Mucosa of rectum (tissue), 2 donors: ENCODE measurements around the gene OSER1.
A peak's percentile ranks its signal among the peaks of the same experiment; 100 is the strongest.

Source experiments
- H3K27ac ChIP-seq, 2 donors: one replicate each; pipeline ENCODE4 v1.7.0; 2013; ENCODE audit warnings: inconsistent platforms in 2 of 2, low read depth in 2 of 2, low read length in 2 of 2
- H3K27me3 ChIP-seq, 2 donors: one replicate each; pipeline ENCODE4 v1.7.0; 2013; ENCODE audit warnings: low read length in 2 of 2; ENCODE audit not compliant: control insufficient read depth in 2 of 2, insufficient read depth in 2 of 2
- H3K36me3 ChIP-seq, 2 donors: one replicate each; pipeline ENCODE4 v1.7.0; 2013; ENCODE audit warnings: low read length in 2 of 2; ENCODE audit not compliant: control insufficient read depth in 2 of 2, insufficient read depth in 2 of 2
- H3K4me1 ChIP-seq, 2 donors: one replicate each; pipeline ENCODE4 v1.7.0; 2013; ENCODE audit warnings: low read length in 2 of 2, mild to moderate bottlenecking in 1 of 2; ENCODE audit not compliant: control insufficient read depth in 2 of 2, insufficient read depth in 2 of 2
- H3K4me3 ChIP-seq, 2 donors: one replicate each; pipeline ENCODE4 v1.7.0; 2013; ENCODE audit warnings: low read length in 2 of 2
- H3K9ac ChIP-seq, 2 donors: one replicate each; pipeline ENCODE4 v1.7.0; 2013; ENCODE audit warnings: low read length in 2 of 2, low read depth in 1 of 2, mild to moderate bottlenecking in 1 of 2
- H3K9me3 ChIP-seq, 2 donors: one replicate each; pipeline ENCODE4 v1.7.0; 2013; ENCODE audit warnings: low read length in 2 of 2; ENCODE audit not compliant: control insufficient read depth in 2 of 2
- donor health status: healthy.
- donor health status: Normal muscosa, but diverticular disease.

Gene OSER1

GRCh38 chr20:44167736-44168135 is 42.8 kb downstream of the OSER1 start:
- no peak overlapping the region for H3K27ac ChIP-seq
- no peaks in the 10 kb centered on the region for H3K9me3 ChIP-seq
- peaks cover 0 to 3% of the 10 kb centered on the region in 2 donors for H3K27me3 ChIP-seq
- H3K36me3 ChIP-seq: no peaks in the 10 kb centered on the region
- no peak overlapping the region for H3K4me3 ChIP-seq
- H3K4me1 ChIP-seq: no peaks in the 10 kb centered on the region
- no peak overlapping the region for H3K9ac ChIP-seq

- no peak overlapping the region for H3K9ac ChIP-seq
- no peak overlapping the region for H3K27ac ChIP-seq
- H3K4me3 ChIP-seq: no peak overlapping the region
- H3K4me1 ChIP-seq: no peaks in the 10 kb centered on the region
- no peaks in the 10 kb centered on the region for H3K9me3 ChIP-seq
- no peaks in the 10 kb centered on the region for H3K36me3 ChIP-seq
- H3K27me3 ChIP-seq: peaks cover 0 to 3% of the 10 kb centered on the region in 2 donors
These were observed 44.1 kb downstream of the OSER1 start for GRCh38 chr20:44166477-44166876.

GRCh38 chr20:44166008-44166407 is 44.6 kb downstream of the OSER1 start:
- Histone ChIP-seq H3K36me3 (no peaks in the 10 kb centered on the region), H3K9ac (no peak overlapping the region), H3K27me3 (peaks cover 0 to 3% of the 10 kb centered on the region in 2 donors), H3K27ac (no peak overlapping the region), H3K4me3 (no peak overlapping the region), H3K9me3 (no peaks in the 10 kb centered on the region), H3K4me1 (no peaks in the 10 kb centered on the region)

GRCh38 chr20:44160133-44160532 is 50.4 kb downstream of the OSER1 start:
- Histone ChIP-seq H3K4me1 (no peaks in the 10 kb centered on the region), H3K27ac (no peak overlapping the region), H3K36me3 (no peaks in the 10 kb centered on the region)

GRCh38 chr20:44159711-44160110 is 50.9 kb downstream of the OSER1 start:
- no peaks in the 10 kb centered on the region for H3K36me3 ChIP-seq
- H3K9ac ChIP-seq: no peak overlapping the region
- no peak overlapping the region for H3K27ac ChIP-seq
- H3K27me3 ChIP-seq: no peaks in the 10 kb centered on the region
- H3K4me1 ChIP-seq: no peaks in the 10 kb centered on the region
- H3K9me3 ChIP-seq: no peaks in the 10 kb centered on the region
- H3K4me3 ChIP-seq: no peak overlapping the region

More at GRCh38 chr20:44160133-44160532, 50.4 kb downstream of the OSER1 start:
- no peak overlapping the region for H3K4me3 ChIP-seq
- no peaks in the 10 kb centered on the region for H3K27me3 ChIP-seq
- H3K9ac ChIP-seq: no peak overlapping the region
- H3K9me3 ChIP-seq: no peaks in the 10 kb centered on the region

- Histone ChIP-seq H3K27ac (no peak overlapping the region), H3K9ac (no peak overlapping the region), H3K9me3 (no peaks in the 10 kb centered on the region), H3K4me3 (no peak overlapping the region), H3K27me3 (no peaks in the 10 kb centered on the region), H3K4me1 (no peaks in the 10 kb centered on the region), H3K36me3 (no peaks in the 10 kb centered on the region)
These were observed 51.4 kb downstream of the OSER1 start for GRCh38 chr20:44159125-44159524.

GRCh38 chr20:44157061-44157460 is 53.5 kb downstream of the OSER1 start:
- H3K4me1 ChIP-seq: no peaks in the 10 kb centered on the region
- no peaks in the 10 kb centered on the region for H3K36me3 ChIP-seq
- H3K27ac ChIP-seq: no peak overlapping the region
- no peaks in the 10 kb centered on the region for H3K27me3 ChIP-seq
- H3K4me3 ChIP-seq: no peak overlapping the region
- H3K9me3 ChIP-seq: no peaks in the 10 kb centered on the region
- no peak overlapping the region for H3K9ac ChIP-seq

GRCh38 chr20:44154521-44155001 is 56.0 kb downstream of the OSER1 start:
- no peaks in the 10 kb centered on the region for H3K4me1 ChIP-seq
- no peak overlapping the region for H3K9ac ChIP-seq
- no peaks in the 10 kb centered on the region for H3K27me3 ChIP-seq
- H3K4me3 ChIP-seq: no peak overlapping the region
- H3K36me3 ChIP-seq: no peaks in the 10 kb centered on the region
- H3K27ac ChIP-seq: peak overlapping the region; percentile 19 to 50
- no peaks in the 10 kb centered on the region for H3K9me3 ChIP-seq

GRCh38 chr20:44153636-44154043 is 56.9 kb downstream of the OSER1 start:
- Histone ChIP-seq H3K27me3 (no peaks in the 10 kb centered on the region), H3K27ac (peak overlapping the region; percentile 26 to 29), H3K4me1 (no peaks in the 10 kb centered on the region), H3K9ac (no peak overlapping the region), H3K9me3 (no peaks in the 10 kb centered on the region), H3K4me3 (no peak overlapping the region), H3K36me3 (no peaks in the 10 kb centered on the region)

GRCh38 chr20:44151621-44152416 is 58.8 kb downstream of the OSER1 start:
- Histone ChIP-seq H3K27me3 (no peaks in the 10 kb centered on the region), H3K4me1 (no peaks in the 10 kb centered on the region), H3K4me3 (no peak overlapping the region), H3K36me3 (no peaks in the 10 kb centered on the region), H3K9me3 (no peaks in the 10 kb centered on the region), H3K9ac (no peak overlapping the region), H3K27ac (no peak overlapping the region)
